Sigmoid colon (tissue), 4 donors: ENCODE measurements around the gene PAX3.

Experiments
- CTCF ChIP-seq, 4 experiments: fragments of 450-650 bp in 3 of 4; fragments of 200-600 bp in 1 of 4; IDR thresholded peaks; one replicate each; pipeline ENCODE4 v1.5.1; 2016 to 2019; ENCODE audit warnings: antibody characterized with exemption in 4 of 4, mild to moderate bottlenecking in 3 of 4, moderate library complexity in 2 of 4
- POLR2A ChIP-seq, 2 donors: fragments of 450-650 bp; IDR thresholded peaks; one replicate each; pipeline ENCODE4 v1.6.1; 2016; ENCODE audit warnings: antibody characterized with exemption in 2 of 2, mild to moderate bottlenecking in 2 of 2, moderate library complexity in 2 of 2
- POLR2AphosphoS5 ChIP-seq, 4 donors: sonication (generic); formaldehyde crosslinking; IDR thresholded peaks; one replicate each; pipeline ENCODE4 v1.6.1; 2017; ENCODE audit warnings: antibody characterized with exemption in 4 of 4

GRCh38 chr2:222174450-222174849 is 124.3 kb downstream of the PAX3 start:
- no peak for TF ChIP-seq POLR2A (IDR thresholded peaks at IDR 0.05)
- TF ChIP-seq CTCF (IDR thresholded peaks at IDR 0.05), result no peak
- no peak for TF ChIP-seq POLR2AphosphoS5 (IDR thresholded peaks at IDR 0.05)
